HG02840 (cell line): ENCODE results near the gene EXD2.

Source experiments
- ATAC-seq: cut with Tn5 transposase; IDR thresholded peaks from one replicate; pipeline ENCODE4 v1.9.1; 2021; ENCODE audit warnings: mild to moderate bottlenecking, moderate library complexity, moderate number of reproducible peaks; ENCODE audit not compliant: unreplicated experiment, low FRiP score

Gene EXD2

GRCh38 chr14:69244946-69245345 is 53.6 kb downstream of the EXD2 start:
- no peak for ATAC-seq

- no peak for ATAC-seq
Observed at GRCh38 chr14:69246331-69246730, 55.0 kb downstream of the EXD2 start.

GRCh38 chr14:69247676-69248440 is 56.6 kb downstream of the EXD2 start:
- ATAC-seq: no peak

GRCh38 chr14:69249603-69250002 is 58.3 kb downstream of the EXD2 start:
- ATAC-seq: no peak

- no peak for ATAC-seq
Observed at GRCh38 chr14:69252851-69253250, 61.6 kb downstream of the EXD2 start.

- no peak for ATAC-seq
Observed at GRCh38 chr14:69259168-69259526, 67.8 kb downstream of the EXD2 start.

GRCh38 chr14:69259527-69260189 is 68.4 kb downstream of the EXD2 start, which contains the start of gene GALNT16:
Gene GALNT16 (plus strand): TSS chr14:69260158. CDS start chr14:69260291, 133 bp downstream.
- no peak for ATAC-seq

GRCh38 chr14:69260190-69260860 is 69.0 kb downstream of the EXD2 start:
- ATAC-seq: no peak

GRCh38 chr14:69260861-69261564 is 69.7 kb downstream of the EXD2 start:
- ATAC-seq: no peak

- ATAC-seq: no peak
Observed at GRCh38 chr14:69261761-69262331, 70.5 kb downstream of the EXD2 start.

GRCh38 chr14:69262516-69262915 is 71.2 kb downstream of the EXD2 start:
- ATAC-seq: no peak

- ATAC-seq: no peak
Observed at GRCh38 chr14:69263364-69263763, 72.1 kb downstream of the EXD2 start.

- no peak for ATAC-seq
Observed at GRCh38 chr14:69263771-69264170, 72.5 kb downstream of the EXD2 start.

GRCh38 chr14:69266572-69267345 is 75.5 kb downstream of the EXD2 start:
- no peak for ATAC-seq

GRCh38 chr14:69267492-69267891 is 76.2 kb downstream of the EXD2 start:
- no peak for ATAC-seq

- ATAC-seq: no peak
Observed at GRCh38 chr14:69268223-69268622, 76.9 kb downstream of the EXD2 start.

- no peak for ATAC-seq
Observed at GRCh38 chr14:69268763-69269162, 77.5 kb downstream of the EXD2 start.

- ATAC-seq: no peak
Observed at GRCh38 chr14:69269381-69269780, 78.1 kb downstream of the EXD2 start.

- ATAC-seq: no peak
Observed at GRCh38 chr14:69270097-69270496, 78.8 kb downstream of the EXD2 start.
